HEK293 (cell line): Measurements from ENCODE around the gene RRAS.

ENCODE experiments used
- CTCF ChIP-seq: fragments of 450-650 bp; formaldehyde crosslinking; IDR thresholded peaks from 2 replicates; pipeline ENCODE4 v1.5.1; 2016; ENCODE audit warnings: missing biosample characterization, missing genetic modification characterization
- INSM2 ChIP-seq: fragments of 450-650 bp; formaldehyde crosslinking; IDR thresholded peaks from 2 replicates; pipeline ENCODE4 v1.5.1; 2016; ENCODE audit warnings: missing biosample characterization, missing genetic modification characterization
- OSR2 ChIP-seq: fragments of 450-650 bp; formaldehyde crosslinking; IDR thresholded peaks from 2 replicates; pipeline ENCODE4 v1.5.1; 2016; ENCODE audit warnings: missing biosample characterization, missing genetic modification characterization
- PATZ1 ChIP-seq: fragments of 450-650 bp; formaldehyde crosslinking; IDR thresholded peaks from 2 replicates; pipeline ENCODE4 v1.5.1; 2016; ENCODE audit warnings: missing biosample characterization, missing genetic modification characterization
- PRDM10 ChIP-seq: fragments of 450-650 bp; formaldehyde crosslinking; IDR thresholded peaks from 2 replicates; pipeline ENCODE4 v1.5.1; 2016; ENCODE audit warnings: missing biosample characterization, missing genetic modification characterization
- REPIN1 ChIP-seq: fragments of 450-650 bp; formaldehyde crosslinking; IDR thresholded peaks from 2 replicates; pipeline ENCODE4 v1.5.1; 2017; ENCODE audit warnings: missing biosample characterization, missing genetic modification characterization, low read depth
- SCRT2 ChIP-seq: fragments of 450-650 bp; formaldehyde crosslinking; IDR thresholded peaks from 2 replicates; pipeline ENCODE4 v1.5.1; 2016; ENCODE audit warnings: missing biosample characterization, missing genetic modification characterization
- SP2 ChIP-seq: fragments of 450-650 bp; formaldehyde crosslinking; IDR thresholded peaks from 2 replicates; pipeline ENCODE4 v1.5.1; 2016; ENCODE audit warnings: missing biosample characterization, missing genetic modification characterization
- YY2 ChIP-seq: fragments of 450-650 bp; formaldehyde crosslinking; IDR thresholded peaks from 2 replicates; pipeline ENCODE4 v1.5.1; 2016; ENCODE audit warnings: missing biosample characterization, missing genetic modification characterization
- ZNF223 ChIP-seq: fragments of 450-650 bp; formaldehyde crosslinking; IDR thresholded peaks from 2 replicates; pipeline ENCODE4 v1.5.1; 2016; ENCODE audit warnings: missing biosample characterization, missing genetic modification characterization
- ZNF23 ChIP-seq: fragments of 450-650 bp; formaldehyde crosslinking; IDR thresholded peaks from 2 replicates; pipeline ENCODE4 v1.5.1; 2016; ENCODE audit warnings: missing biosample characterization, missing genetic modification characterization, borderline replicate concordance
- ZNF292 ChIP-seq: fragments of 450-650 bp; formaldehyde crosslinking; IDR thresholded peaks from 2 replicates; pipeline ENCODE4 v1.5.1; 2016; ENCODE audit warnings: low read depth, missing biosample characterization, missing genetic modification characterization, borderline replicate concordance
- ZNF311 ChIP-seq: fragments of 450-650 bp; formaldehyde crosslinking; IDR thresholded peaks from 2 replicates; pipeline ENCODE4 v1.5.1; 2017; ENCODE audit warnings: missing biosample characterization, missing genetic modification characterization, borderline replicate concordance
- ZNF423 ChIP-seq: fragments of 450-650 bp; formaldehyde crosslinking; IDR thresholded peaks from 2 replicates; pipeline ENCODE4 v1.5.1; 2016; ENCODE audit warnings: missing biosample characterization, missing genetic modification characterization
- ZNF548 ChIP-seq: fragments of 450-650 bp; formaldehyde crosslinking; IDR thresholded peaks from 2 replicates; pipeline ENCODE4 v1.5.1; 2016; ENCODE audit warnings: missing biosample characterization, missing genetic modification characterization
- ZNF580 ChIP-seq: fragments of 450-650 bp; formaldehyde crosslinking; IDR thresholded peaks from 2 replicates; pipeline ENCODE4 v1.5.1; 2016; ENCODE audit warnings: missing biosample characterization, missing genetic modification characterization
- ZNF658 ChIP-seq: fragments of 450-650 bp; formaldehyde crosslinking; IDR thresholded peaks from 2 replicates; pipeline ENCODE4; 2016; ENCODE audit warnings: missing biosample characterization, missing genetic modification characterization
- ZNF701 ChIP-seq: fragments of 450-650 bp; formaldehyde crosslinking; IDR thresholded peaks from 2 replicates; pipeline ENCODE4 v1.5.1; 2016; ENCODE audit warnings: missing biosample characterization, missing genetic modification characterization
- ZSCAN30 ChIP-seq: fragments of 450-650 bp; IDR thresholded peaks from 2 replicates; pipeline ENCODE4 v1.5.1; 2018; ENCODE audit warnings: missing biosample characterization, mild to moderate bottlenecking, missing genetic modification characterization, moderate library complexity
- TF ChIP-seq, protein P1 (sequence below): fragments of 450-650 bp; formaldehyde crosslinking; IDR thresholded peaks from 2 replicates; pipeline ENCODE4 v1.5.1; 2016; ENCODE audit warnings: missing biosample characterization, missing genetic modification characterization, borderline replicate concordance
- TF ChIP-seq, protein P2 (sequence below): fragments of 450-650 bp; formaldehyde crosslinking; IDR thresholded peaks from 2 replicates; pipeline ENCODE4 v1.5.1; 2016; ENCODE audit warnings: missing biosample characterization, missing genetic modification characterization, borderline replicate concordance

Gene RRAS

DNA sequence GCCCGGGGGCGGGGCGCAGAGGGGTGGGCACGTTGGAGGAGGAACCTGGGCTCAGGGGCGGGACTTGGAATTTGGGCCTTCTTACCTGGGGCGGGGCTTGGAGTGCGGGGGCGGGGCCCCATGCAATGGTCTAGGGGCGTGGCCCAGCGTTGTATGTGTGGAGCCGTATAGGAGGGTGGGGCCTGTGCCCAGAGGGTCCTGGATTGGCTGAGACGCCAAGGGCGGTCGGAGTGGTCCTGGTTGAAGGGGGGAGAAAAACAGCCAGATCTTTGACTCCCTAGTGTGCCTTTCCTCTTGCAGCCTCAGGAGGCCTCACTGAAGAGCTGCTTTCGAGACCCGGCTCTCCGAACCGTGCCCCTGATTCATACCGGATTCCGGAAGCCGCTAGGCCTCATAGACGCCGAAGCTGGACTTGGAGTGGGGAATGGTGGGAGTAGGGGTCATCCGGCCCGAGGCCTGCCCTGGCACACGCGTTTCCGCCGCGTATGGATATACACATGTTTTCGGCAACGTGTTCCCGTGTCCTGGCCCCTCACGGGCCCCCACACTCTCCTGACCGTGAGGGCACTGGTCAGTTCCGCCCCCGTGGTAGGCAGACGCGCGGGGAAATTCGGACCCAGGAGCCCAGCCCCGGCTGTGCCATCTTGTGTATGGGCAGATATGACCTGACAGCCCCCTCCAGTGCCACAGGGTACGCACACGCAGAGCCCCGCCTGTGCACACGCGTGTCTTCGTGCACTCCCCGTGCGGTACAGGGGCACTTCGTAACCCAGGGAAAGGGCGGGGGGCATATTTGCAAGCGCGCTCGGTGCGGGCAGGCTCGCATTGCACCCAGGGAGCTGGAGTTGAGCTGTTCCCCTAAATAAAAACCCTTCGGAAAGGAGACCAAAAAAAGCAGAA, 49.6 kb downstream of the RRAS start (continued):
- peak; percentile 92 for TF ChIP-seq PRDM10
- TF ChIP-seq ZNF292 = no peak
- no peak for TF ChIP-seq ZNF223 (tag by site-specific recombination)
- TF ChIP-seq CTCF (tag by site-specific recombination) = no peak; the same call in none of the 2 replicates
- TF ChIP-seq ZSCAN30 = peak; percentile 75; the same call in 1 of the 2 replicates
- peak; percentile 81 for TF ChIP-seq SP2 (tag by site-specific recombination)
- TF ChIP-seq, protein P1, sequence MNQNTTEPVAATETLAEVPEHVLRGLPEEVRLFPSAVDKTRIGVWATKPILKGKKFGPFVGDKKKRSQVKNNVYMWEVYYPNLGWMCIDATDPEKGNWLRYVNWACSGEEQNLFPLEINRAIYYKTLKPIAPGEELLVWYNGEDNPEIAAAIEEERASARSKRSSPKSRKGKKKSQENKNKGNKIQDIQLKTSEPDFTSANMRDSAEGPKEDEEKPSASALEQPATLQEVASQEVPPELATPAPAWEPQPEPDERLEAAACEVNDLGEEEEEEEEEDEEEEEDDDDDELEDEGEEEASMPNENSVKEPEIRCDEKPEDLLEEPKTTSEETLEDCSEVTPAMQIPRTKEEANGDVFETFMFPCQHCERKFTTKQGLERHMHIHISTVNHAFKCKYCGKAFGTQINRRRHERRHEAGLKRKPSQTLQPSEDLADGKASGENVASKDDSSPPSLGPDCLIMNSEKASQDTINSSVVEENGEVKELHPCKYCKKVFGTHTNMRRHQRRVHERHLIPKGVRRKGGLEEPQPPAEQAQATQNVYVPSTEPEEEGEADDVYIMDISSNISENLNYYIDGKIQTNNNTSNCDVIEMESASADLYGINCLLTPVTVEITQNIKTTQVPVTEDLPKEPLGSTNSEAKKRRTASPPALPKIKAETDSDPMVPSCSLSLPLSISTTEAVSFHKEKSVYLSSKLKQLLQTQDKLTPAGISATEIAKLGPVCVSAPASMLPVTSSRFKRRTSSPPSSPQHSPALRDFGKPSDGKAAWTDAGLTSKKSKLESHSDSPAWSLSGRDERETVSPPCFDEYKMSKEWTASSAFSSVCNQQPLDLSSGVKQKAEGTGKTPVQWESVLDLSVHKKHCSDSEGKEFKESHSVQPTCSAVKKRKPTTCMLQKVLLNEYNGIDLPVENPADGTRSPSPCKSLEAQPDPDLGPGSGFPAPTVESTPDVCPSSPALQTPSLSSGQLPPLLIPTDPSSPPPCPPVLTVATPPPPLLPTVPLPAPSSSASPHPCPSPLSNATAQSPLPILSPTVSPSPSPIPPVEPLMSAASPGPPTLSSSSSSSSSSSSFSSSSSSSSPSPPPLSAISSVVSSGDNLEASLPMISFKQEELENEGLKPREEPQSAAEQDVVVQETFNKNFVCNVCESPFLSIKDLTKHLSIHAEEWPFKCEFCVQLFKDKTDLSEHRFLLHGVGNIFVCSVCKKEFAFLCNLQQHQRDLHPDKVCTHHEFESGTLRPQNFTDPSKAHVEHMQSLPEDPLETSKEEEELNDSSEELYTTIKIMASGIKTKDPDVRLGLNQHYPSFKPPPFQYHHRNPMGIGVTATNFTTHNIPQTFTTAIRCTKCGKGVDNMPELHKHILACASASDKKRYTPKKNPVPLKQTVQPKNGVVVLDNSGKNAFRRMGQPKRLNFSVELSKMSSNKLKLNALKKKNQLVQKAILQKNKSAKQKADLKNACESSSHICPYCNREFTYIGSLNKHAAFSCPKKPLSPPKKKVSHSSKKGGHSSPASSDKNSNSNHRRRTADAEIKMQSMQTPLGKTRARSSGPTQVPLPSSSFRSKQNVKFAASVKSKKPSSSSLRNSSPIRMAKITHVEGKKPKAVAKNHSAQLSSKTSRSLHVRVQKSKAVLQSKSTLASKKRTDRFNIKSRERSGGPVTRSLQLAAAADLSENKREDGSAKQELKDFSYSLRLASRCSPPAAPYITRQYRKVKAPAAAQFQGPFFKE (tag by site-specific recombination) = no peak
- TF ChIP-seq ZNF423 (tag by site-specific recombination) = no peak; the same call in 1 of the 2 replicates
- TF ChIP-seq, protein P2, sequence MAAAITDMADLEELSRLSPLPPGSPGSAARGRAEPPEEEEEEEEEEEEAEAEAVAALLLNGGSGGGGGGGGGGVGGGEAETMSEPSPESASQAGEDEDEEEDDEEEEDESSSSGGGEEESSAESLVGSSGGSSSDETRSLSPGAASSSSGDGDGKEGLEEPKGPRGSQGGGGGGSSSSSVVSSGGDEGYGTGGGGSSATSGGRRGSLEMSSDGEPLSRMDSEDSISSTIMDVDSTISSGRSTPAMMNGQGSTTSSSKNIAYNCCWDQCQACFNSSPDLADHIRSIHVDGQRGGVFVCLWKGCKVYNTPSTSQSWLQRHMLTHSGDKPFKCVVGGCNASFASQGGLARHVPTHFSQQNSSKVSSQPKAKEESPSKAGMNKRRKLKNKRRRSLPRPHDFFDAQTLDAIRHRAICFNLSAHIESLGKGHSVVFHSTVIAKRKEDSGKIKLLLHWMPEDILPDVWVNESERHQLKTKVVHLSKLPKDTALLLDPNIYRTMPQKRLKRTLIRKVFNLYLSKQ (tag by site-specific recombination) = no peak
- no peak for TF ChIP-seq SCRT2
- no peak for TF ChIP-seq ZNF548
- TF ChIP-seq ZNF701 (tag by site-specific recombination) = no peak
- no peak for TF ChIP-seq ZNF658 (tag by site-specific recombination)
- no peak for TF ChIP-seq ZNF311 (tag by site-specific recombination)
- no peak for TF ChIP-seq INSM2 (tag by site-specific recombination)
- TF ChIP-seq PATZ1 (tag by site-specific recombination) = peak; percentile 83
- TF ChIP-seq REPIN1 (tag by site-specific recombination) = no peak; the same call in 1 of the 2 replicates
- no peak for TF ChIP-seq ZNF580 (tag by site-specific recombination)
- TF ChIP-seq YY2 (tag by site-specific recombination) = peak; percentile 38; the same call in 1 of the 2 replicates
- TF ChIP-seq OSR2 (tag by site-specific recombination) = no peak
- TF ChIP-seq ZNF23 (tag by site-specific recombination) = no peak
